IPS DF 6.9 (cell line): Measurements from ENCODE around the gene MCU.
A peak's percentile ranks its signal among the peaks of the same experiment; 100 is the strongest.

Experiments
- DNase-seq: peaks from one replicate; pipeline ENCODE4 v3.0.0-alpha.2; 2013; ENCODE audit warnings: low read depth, low spot score
- H3K27ac ChIP-seq: one replicate; pipeline ENCODE4 v1.5.1; 2013; ENCODE audit warnings: low read length, control low read depth
- H3K27me3 ChIP-seq: 2 replicates; pipeline ENCODE4 v1.6.1; 2013; ENCODE audit warnings: mild to moderate bottlenecking, low read length; ENCODE audit not compliant: control insufficient read depth, insufficient read depth
- H3K36me3 ChIP-seq: 2 replicates; pipeline ENCODE4 v1.6.1; 2013; ENCODE audit warnings: low read length; ENCODE audit not compliant: control insufficient read depth, insufficient read depth
- H3K4me1 ChIP-seq: 2 replicates; pipeline ENCODE4 v1.6.1; 2013; ENCODE audit warnings: low read length; ENCODE audit not compliant: control insufficient read depth, insufficient read depth
- H3K4me3 ChIP-seq: 2 replicates; pipeline ENCODE4 v1.5.1; 2013; ENCODE audit warnings: mild to moderate bottlenecking, low read length
- H3K9me3 ChIP-seq: 2 replicates; pipeline ENCODE4 v1.6.1; 2013; ENCODE audit warnings: low read length, inconsistent platforms; ENCODE audit not compliant: control insufficient read depth, insufficient read depth
- WGBS: extraction: QIAGEN DNeasy Blood & Tissue Kit; methylation state at CpG from one replicate; pipeline ENCODE4 v1.1.7; 2013; ENCODE audit warnings: mixed read lengths, missing lambda C conversion rate; ENCODE audit not compliant: insufficient read length, insufficient coverage; 5-methylcytosine and 5-hydroxymethylcytosine counted together

MCU gene

DNA sequence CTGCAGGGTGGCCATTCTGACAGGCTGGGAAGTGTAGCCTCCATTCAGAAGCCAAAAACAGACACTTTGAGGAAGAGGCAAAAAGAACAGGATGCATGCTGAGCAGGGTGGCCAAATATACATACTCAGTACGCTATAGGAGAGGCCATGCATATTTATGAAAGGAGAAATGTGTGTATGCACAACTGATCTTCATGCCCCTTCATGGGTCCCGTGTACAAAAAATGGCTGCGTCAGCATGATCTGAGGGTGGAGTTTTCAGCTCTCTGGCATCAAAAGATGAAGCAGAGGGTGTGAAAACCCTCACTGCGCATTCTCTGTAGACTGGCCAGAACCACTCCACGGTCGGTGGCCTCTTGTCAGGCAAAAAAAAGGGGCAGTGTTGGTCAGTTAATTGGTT, 166.1 kb downstream of the MCU start:
- Histone ChIP-seq H3K36me3 (no peaks in the 10 kb centered on the region), H3K27ac (no peak overlapping the region), H3K9me3 (no peaks in the 10 kb centered on the region), H3K27me3 (no peaks in the 10 kb centered on the region), H3K4me3 (no peak overlapping the region), H3K4me1 (no peaks in the 10 kb centered on the region)
- DNase-seq = no peak
- WGBS = no CpG with 5 or more reads among the region's 6 CpGs

- H3K4me1 ChIP-seq = no peaks in the 10 kb centered on the region
- H3K36me3 ChIP-seq = no peaks in the 10 kb centered on the region; the same call in 1 of the 2 replicates
- no peak overlapping the region for H3K27ac ChIP-seq
- H3K27me3 ChIP-seq = no peaks in the 10 kb centered on the region
- H3K9me3 ChIP-seq = no peaks in the 10 kb centered on the region
- no peak overlapping the region for H3K4me3 ChIP-seq
- WGBS = no CpG with 5 or more reads among the region's 2 CpGs
- DNase-seq = no peak
Observed at GRCh38 chr10:72862957-72863356, 171.0 kb downstream of the MCU start.

DNA sequence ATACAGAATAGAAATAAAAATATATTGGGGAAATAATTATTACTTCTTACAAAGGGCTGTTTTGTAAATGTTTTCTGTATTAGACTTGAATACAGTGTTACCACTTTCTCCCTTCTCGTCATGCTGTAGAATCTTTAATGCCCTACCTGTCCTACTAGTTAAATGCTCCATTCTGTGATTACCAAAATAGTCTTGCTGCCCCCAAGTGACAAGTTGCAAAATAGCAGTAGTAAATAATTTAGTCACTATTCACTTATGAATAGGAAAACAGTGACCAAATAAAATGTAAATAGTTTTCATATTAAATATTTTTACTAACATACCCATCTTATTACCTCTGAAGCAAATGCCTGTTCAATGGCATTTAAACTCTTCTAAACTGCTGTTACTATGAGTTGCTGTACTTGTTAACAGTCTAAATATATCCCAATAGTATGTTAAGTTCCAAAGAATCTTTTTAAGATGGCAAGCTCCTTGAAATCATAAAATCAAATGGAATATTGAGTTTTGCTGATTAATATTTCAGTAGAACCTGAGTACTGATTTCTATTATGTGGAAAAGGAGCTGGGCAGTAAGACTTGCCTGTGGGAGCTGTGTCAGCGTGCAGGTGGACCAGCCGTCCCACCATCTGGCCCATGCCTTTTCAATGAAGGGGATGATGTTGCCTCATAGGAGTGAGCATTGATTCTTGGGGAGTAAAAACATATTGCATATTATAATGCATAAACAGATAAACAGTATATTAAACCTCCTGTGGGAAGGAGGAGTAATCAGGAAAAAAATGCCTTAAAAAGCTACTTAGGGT, 183.5 kb downstream of the MCU start:
- H3K9me3 ChIP-seq = no peaks in the 10 kb centered on the region

GRCh38 chr10:72879245-72879644, 187.3 kb downstream of the MCU start:
- H3K4me1 ChIP-seq = no peaks in the 10 kb centered on the region
- no peaks in the 10 kb centered on the region for H3K9me3 ChIP-seq
- WGBS = no CpG with 5 or more reads among the region's 2 CpGs
- no peak overlapping the region for H3K4me3 ChIP-seq
- H3K27me3 ChIP-seq = no peaks in the 10 kb centered on the region
- no peak overlapping the region for H3K27ac ChIP-seq
- no peaks in the 10 kb centered on the region for H3K36me3 ChIP-seq
- DNase-seq = no peak

More for the DNA sequence above, 183.5 kb downstream of the MCU start:
- no peaks in the 10 kb centered on the region for H3K27me3 ChIP-seq
- no peak for DNase-seq
- H3K4me3 ChIP-seq = no peak overlapping the region
- no peaks in the 10 kb centered on the region; the same call in 1 of the 2 replicates for H3K36me3 ChIP-seq
- H3K27ac ChIP-seq = no peak overlapping the region
- H3K4me1 ChIP-seq = no peaks in the 10 kb centered on the region
- WGBS = no CpG with 5 or more reads among the region's 3 CpGs

GRCh38 chr10:72881291-72881690, 189.3 kb downstream of the MCU start:
- no CpG with 5 or more reads among the region's 2 CpGs for WGBS
- H3K27ac ChIP-seq = no peak overlapping the region
- H3K9me3 ChIP-seq = no peaks in the 10 kb centered on the region
- H3K4me3 ChIP-seq = no peak overlapping the region
- no peaks in the 10 kb centered on the region for H3K27me3 ChIP-seq
- peaks cover 2% of the 10 kb centered on the region; the same call in 1 of the 2 replicates for H3K4me1 ChIP-seq
- no peak for DNase-seq
- H3K36me3 ChIP-seq = no peaks in the 10 kb centered on the region

DNA sequence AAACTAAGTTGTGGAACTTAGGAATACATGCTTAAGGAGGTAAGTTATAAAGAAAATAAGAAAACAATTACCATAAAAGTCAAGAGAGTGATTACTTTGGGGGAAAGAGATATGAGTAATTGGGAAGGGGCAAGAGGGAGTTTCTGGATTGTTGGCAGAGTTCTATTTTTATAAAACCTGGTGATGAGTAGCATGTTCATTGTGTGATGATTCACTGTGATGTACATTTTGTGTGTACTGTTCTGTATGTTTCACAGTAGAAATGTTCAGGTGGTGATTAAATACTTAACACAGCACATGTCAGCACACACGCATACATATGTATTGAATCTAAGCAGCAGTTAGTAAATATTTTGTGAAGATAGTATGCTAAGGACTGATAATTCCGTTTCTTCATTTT, 191.9 kb downstream of the MCU start:
- Histone ChIP-seq H3K36me3 (peaks cover 4% of the 10 kb centered on the region; the same call in 1 of the 2 replicates), H3K27ac (no peak overlapping the region), H3K9me3 (no peaks in the 10 kb centered on the region), H3K4me3 (no peak overlapping the region), H3K27me3 (no peaks in the 10 kb centered on the region), H3K4me1 (peaks cover 4% of the 10 kb centered on the region; the same call in 1 of the 2 replicates)
- DNase-seq = no peak
- no CpG with 5 or more reads among the region's 2 CpGs for WGBS

GRCh38 chr10:72885953-72886352, 194.0 kb downstream of the MCU start:
- WGBS = no CpG with 5 or more reads among the region's 2 CpGs
- Histone ChIP-seq H3K27ac (no peak overlapping the region), H3K27me3 (no peaks in the 10 kb centered on the region), H3K4me1 (peaks cover 4% of the 10 kb centered on the region; the same call in 1 of the 2 replicates), H3K4me3 (no peak overlapping the region), H3K36me3 (peaks cover 4% of the 10 kb centered on the region; the same call in 1 of the 2 replicates), H3K9me3 (no peaks in the 10 kb centered on the region)
- DNase-seq = no peak

DNA sequence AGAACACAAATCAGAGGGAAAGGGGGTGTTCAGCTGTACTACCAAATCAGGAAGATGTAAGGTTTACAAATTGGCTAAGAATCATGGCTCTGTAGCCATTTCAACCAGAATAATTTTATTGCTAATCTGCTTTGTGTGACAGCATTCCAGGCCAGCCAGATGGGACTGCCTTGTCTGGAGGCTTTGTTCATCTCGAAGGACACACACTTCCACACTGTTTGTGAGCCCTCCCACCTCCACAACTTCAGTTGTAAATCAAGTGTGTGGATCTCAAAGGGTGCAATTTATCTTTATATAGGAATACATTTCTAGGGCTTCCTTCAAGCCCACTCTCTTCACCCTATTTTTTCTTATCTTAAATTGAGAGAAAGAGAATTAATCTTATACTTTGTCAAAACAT, 194.7 kb downstream of the MCU start:
- no peak for DNase-seq
- Histone ChIP-seq H3K4me3 (no peak overlapping the region), H3K27me3 (no peaks in the 10 kb centered on the region), H3K27ac (peak overlapping the region; percentile 83), H3K36me3 (peaks cover 4% of the 10 kb centered on the region; the same call in 1 of the 2 replicates), H3K4me1 (peaks cover 4% of the 10 kb centered on the region; the same call in 1 of the 2 replicates), H3K9me3 (no peaks in the 10 kb centered on the region)
- no CpG with 5 or more reads among the region's 1 CpG for WGBS

- H3K9me3 ChIP-seq = no peaks in the 10 kb centered on the region
- no peak overlapping the region for H3K4me3 ChIP-seq
- H3K4me1 ChIP-seq = peaks cover 4% of the 10 kb centered on the region; the same call in 1 of the 2 replicates
- peaks cover 4% of the 10 kb centered on the region; the same call in 1 of the 2 replicates for H3K36me3 ChIP-seq
- no CpG with 5 or more reads among the region's 5 CpGs for WGBS
- peak; percentile 41 for DNase-seq
- peak overlapping the region; percentile 83 for H3K27ac ChIP-seq
- no peaks in the 10 kb centered on the region for H3K27me3 ChIP-seq
Observed at GRCh38 chr10:72887043-72887442, 195.1 kb downstream of the MCU start.

DNA sequence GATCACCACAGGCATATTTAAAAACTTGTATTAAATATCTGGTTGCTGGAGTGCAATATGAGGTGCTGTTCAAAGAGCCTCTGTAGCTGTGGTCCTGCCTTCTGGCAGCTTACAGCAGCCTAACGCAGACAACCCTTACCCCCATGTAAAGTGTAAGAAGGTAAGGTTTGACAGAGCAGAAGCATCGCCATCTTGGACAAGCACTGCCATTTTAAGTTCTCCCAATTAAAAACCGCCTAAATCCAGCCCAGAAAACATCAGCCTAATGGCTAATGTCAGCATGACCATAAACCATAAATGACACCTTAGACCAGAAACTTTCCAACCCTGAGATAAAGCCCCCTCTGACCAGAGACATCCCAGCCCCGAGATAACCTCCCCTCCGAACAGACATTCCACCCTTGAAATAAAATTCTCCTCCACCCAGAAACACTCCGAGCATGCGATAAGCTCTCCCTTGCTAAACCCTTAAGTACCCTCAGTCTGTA, 196.3 kb downstream of the MCU start:
- Histone ChIP-seq H3K27me3 (no peaks in the 10 kb centered on the region), H3K4me3 (no peak overlapping the region), H3K4me1 (peaks cover 4% of the 10 kb centered on the region; the same call in 1 of the 2 replicates), H3K36me3 (peaks cover 4% of the 10 kb centered on the region; the same call in 1 of the 2 replicates), H3K9me3 (no peaks in the 10 kb centered on the region), H3K27ac (no peak overlapping the region)
- DNase-seq = no peak
- no CpG with 5 or more reads among the region's 7 CpGs for WGBS
